K562 (cell line): ENCODE data around the gene PPIL6. TPM values are rescaled to one million over a fixed set of nuclear protein-coding genes. Genes with fewer than 3 reads are reported as not detected.

Experiments used
- CBX5 ChIP-seq: IDR thresholded peaks from 2 replicates; pipeline ENCODE4 v1.6.1; 2014; ENCODE audit warnings: low read depth, borderline replicate concordance
- CCAR2 ChIP-seq: fragments of 200-400 bp; formaldehyde crosslinking; IDR thresholded peaks from 2 replicates; pipeline ENCODE4 v1.6.1; 2017; ENCODE audit warnings: mild to moderate bottlenecking, low read depth, low read length
- E2F3 ChIP-seq: fragments of 250-450 bp; sonication (Bioruptor Pico); IDR thresholded peaks from 2 replicates; pipeline ENCODE4 v1.4.0; 2020; ENCODE audit warnings: mild to moderate bottlenecking
- EZH2 ChIP-seq: IDR thresholded peaks from 2 replicates; pipeline ENCODE4 v1.6.1; 2012; ENCODE audit warnings: low read depth, mild to moderate bottlenecking, inconsistent platforms, low read length, borderline replicate concordance
- GATAD2B ChIP-seq: fragments of 450-650 bp; IDR thresholded peaks from 2 replicates; pipeline ENCODE4 v1.6.1; 2017; ENCODE audit warnings: mild to moderate bottlenecking, borderline replicate concordance
- HOXB6 ChIP-seq: fragments of 250-450 bp; sonication (Bioruptor Pico); IDR thresholded peaks from 2 replicates; pipeline ENCODE4 v1.5.1; 2022; ENCODE audit warnings: mild to moderate bottlenecking, borderline replicate concordance
- KHSRP ChIP-seq: fragments of 450-650 bp; IDR thresholded peaks from 2 replicates; pipeline ENCODE4 v1.6.1; 2017
- NR2C1 ChIP-seq, 2 experiments: fragments of 450-650 bp; IDR thresholded peaks; 2 replicates each; pipeline ENCODE4 v1.6.1; 2017; ENCODE audit warnings: mild to moderate bottlenecking in 2 of 2, antibody characterized with exemption in 1 of 2, inconsistent platforms in 1 of 2, missing compliant biosample characterization in 1 of 2, missing genetic modification characterization in 1 of 2
- NR2C2 ChIP-seq, 2 experiments: fragments of 200-800 bp in 1 of 2; sonication (Bioruptor generic) in 1 of 2; sonication (generic) in 1 of 2; formaldehyde crosslinking in 1 of 2; IDR thresholded peaks; 2 replicates each; pipeline versions ENCODE4 v1.6.1 to v1.8.0; 2016 to 2022; ENCODE audit warnings: mild to moderate bottlenecking in 1 of 2, missing compliant biosample characterization in 1 of 2, missing genetic modification characterization in 1 of 2, missing genetic modification reagents in 1 of 2
- SRSF7 ChIP-seq: fragments of 200-400 bp; formaldehyde crosslinking; optimal IDR thresholded peaks from 2 replicates; pipeline ENCODE3; 2017; ENCODE audit warnings: mild to moderate bottlenecking, low read depth, low read length
- ZNF408 ChIP-seq: fragments of 250-450 bp; sonication (Bioruptor Pico); IDR thresholded peaks from 2 replicates; pipeline ENCODE4 v1.4.0; 2020; ENCODE audit warnings: low read depth, mild to moderate bottlenecking, moderate library complexity
- polyA plus RNA-seq, 8 experiments: library from polyadenylated mRNA; depleted of rRNA in 4 of 8; stranded (reverse) in 5 of 8; unstranded in 3 of 8; fragments of >200 nt; fragmentation: Nextera tagmentation in 2 of 8; fragmentation: Illumina TruSeq in 1 of 8; extraction: Ambion mirVana in 2 of 8; extraction: Trizol in 1 of 8; gene quantifications; 2 replicates each; pipeline versions ENCODE4 v1.2.1 to v1.2.3, GENCODE V29; 2011 to 2014; ENCODE audit warnings: inconsistent platforms in 1 of 8, missing spikeins in 1 of 8
- total RNA-seq, 7 experiments: library from RNA; depleted of rRNA in 6 of 7; stranded (reverse); fragments of >200 nt in 6 of 7; fragmentation: Illumina TruSeq in 2 of 7; extraction: Trizol in 2 of 7; gene quantifications; 2 replicates each; pipeline versions ENCODE4 v1.2.1 to v1.2.3, GENCODE V29; 2011 to 2021; ENCODE audit warnings: low replicate concordance in 1 of 7
- TF ChIP-seq, protein P1 (sequence below): IDR thresholded peaks from 3 replicates; pipeline ENCODE4 v1.6.1; 2011; ENCODE audit warnings: borderline replicate concordance, mild to moderate bottlenecking, moderate library complexity; ENCODE audit not compliant: insufficient read length; ENCODE audit errors: extremely low read depth
- TF ChIP-seq, protein P2 (sequence below): fragments of 250-450 bp; sonication (Bioruptor Pico); IDR thresholded peaks from 2 replicates; pipeline ENCODE4 v1.5.0; 2022; ENCODE audit warnings: mild to moderate bottlenecking
- TF ChIP-seq, protein P3 (sequence below): fragments of 450-650 bp; formaldehyde crosslinking; IDR thresholded peaks from 2 replicates; pipeline ENCODE4 v1.4.0; 2022; ENCODE audit warnings: missing genetic modification characterization
- TF ChIP-seq, protein P4 (sequence below): fragments of 250-450 bp; sonication (Bioruptor Pico); IDR thresholded peaks from 2 replicates; pipeline ENCODE4 v1.4.0; 2020; ENCODE audit warnings: mild to moderate bottlenecking
- TF ChIP-seq, protein P5 (sequence below): fragments of 450-650 bp; formaldehyde crosslinking; IDR thresholded peaks from 2 replicates; pipeline ENCODE4 v1.4.0; 2020; ENCODE audit warnings: mild to moderate bottlenecking, mixed read lengths

The PPIL6 gene
- total and polyA plus RNA-seq, 9 of the 15 experiments (the other 6 are each of a cell fraction or from before 2014, with no cell fraction given) = 0.03 to 0.98 (median 0.41) TPM; not detected in 1

DNA sequence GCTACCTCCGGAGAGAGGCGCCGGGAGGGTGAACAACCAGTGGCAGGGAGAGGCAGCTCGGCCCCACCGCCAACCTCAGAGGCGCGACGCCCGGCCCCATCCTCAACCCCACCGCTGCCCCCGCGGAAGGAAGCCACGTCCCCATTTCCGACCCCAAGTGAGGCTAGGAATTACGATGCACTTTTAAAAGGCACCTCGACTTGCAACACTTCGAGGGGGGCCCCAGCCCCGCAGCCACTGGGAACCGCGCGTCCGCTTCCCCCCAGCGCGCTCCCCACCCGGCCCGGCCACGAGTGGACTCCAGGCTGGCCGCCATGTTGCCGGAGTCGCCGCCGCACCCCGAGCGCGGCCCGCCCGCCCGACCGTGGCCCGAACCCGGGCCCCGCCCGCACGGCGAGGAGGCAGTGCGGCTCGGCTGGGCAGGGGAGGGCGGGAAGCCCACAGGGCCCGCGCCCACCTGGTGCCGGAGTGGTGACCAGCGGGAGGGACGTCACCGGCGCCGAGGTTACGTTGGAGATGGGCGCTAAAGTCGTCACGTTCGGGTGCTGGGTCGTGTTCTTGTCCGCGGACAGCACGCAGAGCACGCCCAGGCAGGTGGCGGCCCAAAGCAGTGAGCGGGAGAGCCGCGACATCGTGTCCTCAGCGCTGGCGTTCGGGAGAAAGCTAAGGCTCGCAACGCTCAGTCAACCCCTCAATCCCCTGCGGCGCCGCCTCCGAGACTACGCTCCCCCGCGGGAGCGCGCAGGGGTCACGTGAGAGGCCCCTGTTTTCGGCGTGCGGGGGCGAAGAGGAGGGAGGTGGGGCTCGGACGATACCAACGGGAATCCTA lies 58.5 kb downstream of the PPIL6 start, which contains the start of gene CD164 (continued):
- TF ChIP-seq, protein P1, sequence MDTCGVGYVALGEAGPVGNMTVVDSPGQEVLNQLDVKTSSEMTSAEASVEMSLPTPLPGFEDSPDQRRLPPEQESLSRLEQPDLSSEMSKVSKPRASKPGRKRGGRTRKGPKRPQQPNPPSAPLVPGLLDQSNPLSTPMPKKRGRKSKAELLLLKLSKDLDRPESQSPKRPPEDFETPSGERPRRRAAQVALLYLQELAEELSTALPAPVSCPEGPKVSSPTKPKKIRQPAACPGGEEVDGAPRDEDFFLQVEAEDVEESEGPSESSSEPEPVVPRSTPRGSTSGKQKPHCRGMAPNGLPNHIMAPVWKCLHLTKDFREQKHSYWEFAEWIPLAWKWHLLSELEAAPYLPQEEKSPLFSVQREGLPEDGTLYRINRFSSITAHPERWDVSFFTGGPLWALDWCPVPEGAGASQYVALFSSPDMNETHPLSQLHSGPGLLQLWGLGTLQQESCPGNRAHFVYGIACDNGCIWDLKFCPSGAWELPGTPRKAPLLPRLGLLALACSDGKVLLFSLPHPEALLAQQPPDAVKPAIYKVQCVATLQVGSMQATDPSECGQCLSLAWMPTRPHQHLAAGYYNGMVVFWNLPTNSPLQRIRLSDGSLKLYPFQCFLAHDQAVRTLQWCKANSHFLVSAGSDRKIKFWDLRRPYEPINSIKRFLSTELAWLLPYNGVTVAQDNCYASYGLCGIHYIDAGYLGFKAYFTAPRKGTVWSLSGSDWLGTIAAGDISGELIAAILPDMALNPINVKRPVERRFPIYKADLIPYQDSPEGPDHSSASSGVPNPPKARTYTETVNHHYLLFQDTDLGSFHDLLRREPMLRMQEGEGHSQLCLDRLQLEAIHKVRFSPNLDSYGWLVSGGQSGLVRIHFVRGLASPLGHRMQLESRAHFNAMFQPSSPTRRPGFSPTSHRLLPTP = no peak
- peak; percentile 38; the same call in 1 of the 2 replicates for TF ChIP-seq GATAD2B
- TF ChIP-seq NR2C1 (IDR thresholded peaks at IDR 0.05) = no peak
- TF ChIP-seq NR2C1 (tag; IDR thresholded peaks at IDR 0.05) = no peak
- TF ChIP-seq, protein P2, sequence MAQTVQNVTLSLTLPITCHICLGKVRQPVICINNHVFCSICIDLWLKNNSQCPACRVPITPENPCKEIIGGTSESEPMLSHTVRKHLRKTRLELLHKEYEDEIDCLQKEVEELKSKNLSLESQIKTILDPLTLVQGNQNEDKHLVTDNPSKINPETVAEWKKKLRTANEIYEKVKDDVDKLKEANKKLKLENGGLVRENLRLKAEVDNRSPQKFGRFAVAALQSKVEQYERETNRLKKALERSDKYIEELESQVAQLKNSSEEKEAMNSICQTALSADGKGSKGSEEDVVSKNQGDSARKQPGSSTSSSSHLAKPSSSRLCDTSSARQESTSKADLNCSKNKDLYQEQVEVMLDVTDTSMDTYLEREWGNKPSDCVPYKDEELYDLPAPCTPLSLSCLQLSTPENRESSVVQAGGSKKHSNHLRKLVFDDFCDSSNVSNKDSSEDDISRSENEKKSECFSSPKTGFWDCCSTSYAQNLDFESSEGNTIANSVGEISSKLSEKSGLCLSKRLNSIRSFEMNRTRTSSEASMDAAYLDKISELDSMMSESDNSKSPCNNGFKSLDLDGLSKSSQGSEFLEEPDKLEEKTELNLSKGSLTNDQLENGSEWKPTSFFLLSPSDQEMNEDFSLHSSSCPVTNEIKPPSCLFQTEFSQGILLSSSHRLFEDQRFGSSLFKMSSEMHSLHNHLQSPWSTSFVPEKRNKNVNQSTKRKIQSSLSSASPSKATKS (CRISPR knock-in tag) = no peak
- no peak for TF ChIP-seq EZH2
- TF ChIP-seq, protein P3, sequence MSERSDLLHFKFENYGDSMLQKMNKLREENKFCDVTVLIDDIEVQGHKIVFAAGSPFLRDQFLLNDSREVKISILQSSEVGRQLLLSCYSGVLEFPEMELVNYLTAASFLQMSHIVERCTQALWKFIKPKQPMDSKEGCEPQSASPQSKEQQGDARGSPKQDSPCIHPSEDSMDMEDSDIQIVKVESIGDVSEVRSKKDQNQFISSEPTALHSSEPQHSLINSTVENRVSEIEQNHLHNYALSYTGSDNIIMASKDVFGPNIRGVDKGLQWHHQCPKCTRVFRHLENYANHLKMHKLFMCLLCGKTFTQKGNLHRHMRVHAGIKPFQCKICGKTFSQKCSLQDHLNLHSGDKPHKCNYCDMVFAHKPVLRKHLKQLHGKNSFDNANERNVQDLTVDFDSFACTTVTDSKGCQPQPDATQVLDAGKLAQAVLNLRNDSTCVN (CRISPR knock-in tag) = 0 out of 2 replicates have a peak, but pooled peaks have one; percentile 27
- peak; percentile 70; the same call in 1 of the 2 replicates for TF ChIP-seq NR2C2 (CRISPR knock-in tag; IDR thresholded peaks at IDR 0.05)
- TF ChIP-seq NR2C2 (tag; IDR thresholded peaks at IDR 0.05) = no peak; the same call in 1 of the 2 replicates
- no peak for TF ChIP-seq KHSRP
- TF ChIP-seq, protein P4, sequence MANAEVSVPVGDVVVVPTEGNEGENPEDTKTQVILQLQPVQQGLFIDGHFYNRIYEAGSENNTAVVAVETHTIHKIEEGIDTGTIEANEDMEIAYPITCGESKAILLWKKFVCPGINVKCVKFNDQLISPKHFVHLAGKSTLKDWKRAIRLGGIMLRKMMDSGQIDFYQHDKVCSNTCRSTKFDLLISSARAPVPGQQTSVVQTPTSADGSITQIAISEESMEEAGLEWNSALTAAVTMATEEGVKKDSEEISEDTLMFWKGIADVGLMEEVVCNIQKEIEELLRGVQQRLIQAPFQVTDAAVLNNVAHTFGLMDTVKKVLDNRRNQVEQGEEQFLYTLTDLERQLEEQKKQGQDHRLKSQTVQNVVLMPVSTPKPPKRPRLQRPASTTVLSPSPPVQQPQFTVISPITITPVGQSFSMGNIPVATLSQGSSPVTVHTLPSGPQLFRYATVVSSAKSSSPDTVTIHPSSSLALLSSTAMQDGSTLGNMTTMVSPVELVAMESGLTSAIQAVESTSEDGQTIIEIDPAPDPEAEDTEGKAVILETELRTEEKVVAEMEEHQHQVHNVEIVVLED (CRISPR knock-in tag) = peak; percentile 81
- peak; percentile 59 for TF ChIP-seq E2F3
- no peak for TF ChIP-seq CCAR2
- no peak for TF ChIP-seq CBX5
- TF ChIP-seq, protein P5, sequence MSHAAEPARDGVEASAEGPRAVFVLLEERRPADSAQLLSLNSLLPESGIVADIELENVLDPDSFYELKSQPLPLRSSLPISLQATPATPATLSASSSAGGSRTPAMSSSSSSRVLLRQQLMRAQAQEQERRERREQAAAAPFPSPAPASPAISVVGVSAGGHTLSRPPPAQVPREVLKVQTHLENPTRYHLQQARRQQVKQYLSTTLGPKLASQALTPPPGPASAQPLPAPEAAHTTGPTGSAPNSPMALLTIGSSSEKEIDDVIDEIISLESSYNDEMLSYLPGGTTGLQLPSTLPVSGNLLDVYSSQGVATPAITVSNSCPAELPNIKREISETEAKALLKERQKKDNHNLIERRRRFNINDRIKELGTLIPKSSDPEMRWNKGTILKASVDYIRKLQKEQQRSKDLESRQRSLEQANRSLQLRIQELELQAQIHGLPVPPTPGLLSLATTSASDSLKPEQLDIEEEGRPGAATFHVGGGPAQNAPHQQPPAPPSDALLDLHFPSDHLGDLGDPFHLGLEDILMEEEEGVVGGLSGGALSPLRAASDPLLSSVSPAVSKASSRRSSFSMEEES (CRISPR knock-in tag) = peak; percentile 98
- no peak for TF ChIP-seq SRSF7
- no peak for TF ChIP-seq HOXB6 (CRISPR knock-in tag)
- TF ChIP-seq ZNF408 (CRISPR knock-in tag) = no peak
